ENCODE data around the gene SLC15A3.

Gene SLC15A3

GRCh38 chr11:60944490-60945294, 7.3 kb downstream of the SLC15A3 start:
- no peak for DNase-seq

GRCh38 chr11:60942970-60943565, 8.9 kb downstream of the SLC15A3 start:
- DNase-seq, result no peak

- DNase-seq, result no peak
Observed at GRCh38 chr11:60942219-60942618, 9.8 kb downstream of the SLC15A3 start.

GRCh38 chr11:60941371-60942119, 10.4 kb downstream of the SLC15A3 start:
- no peak for DNase-seq

- DNase-seq, result no peak
Observed at GRCh38 chr11:60939855-60940254, 12.1 kb downstream of the SLC15A3 start.

GRCh38 chr11:60939301-60939700, 12.7 kb downstream of the SLC15A3 start:
- DNase-seq, result no peak

- DNase-seq, result no peak
Observed at GRCh38 chr11:60938500-60938899, 13.5 kb downstream of the SLC15A3 start.

GRCh38 chr11:60937811-60938210, 14.2 kb downstream of the SLC15A3 start:
- DNase-seq, result no peak

- DNase-seq, result no peak
Observed at GRCh38 chr11:60937144-60937527, 14.8 kb downstream of the SLC15A3 start.

GRCh38 chr11:60936467-60937143, 15.4 kb downstream of the SLC15A3 start:
- DNase-seq, result no peak

GRCh38 chr11:60935676-60936442, 16.1 kb downstream of the SLC15A3 start:
- no peak for DNase-seq

- no peak for DNase-seq
Observed at GRCh38 chr11:60934790-60935605, 17.0 kb downstream of the SLC15A3 start.

GRCh38 chr11:60934124-60934789, 17.7 kb downstream of the SLC15A3 start:
- DNase-seq, result no peak

GRCh38 chr11:60933416-60934123, 18.4 kb downstream of the SLC15A3 start:
- no peak for DNase-seq

GRCh38 chr11:60932605-60933356, 19.2 kb downstream of the SLC15A3 start:
- DNase-seq, result no peak

- DNase-seq, result no peak
Observed at GRCh38 chr11:60931917-60932316, 20.1 kb downstream of the SLC15A3 start.

GRCh38 chr11:60930394-60930793, 21.6 kb downstream of the SLC15A3 start:
- no peak for DNase-seq

- DNase-seq, result no peak
Observed at GRCh38 chr11:60929764-60930163, 22.2 kb downstream of the SLC15A3 start.

- no peak for DNase-seq
Observed at GRCh38 chr11:60928563-60929001, 23.4 kb downstream of the SLC15A3 start.
